IPS-NIHi11 (cell line): Measurements from ENCODE around the gene IL18BP.

Source experiments
- DNase-seq: peaks from one replicate; pipeline ENCODE4 v3.0.0; 2012; ENCODE audit warnings: mixed read lengths, low spot score

The IL18BP gene

GRCh38 chr11:71996946-71997345, 1.8 kb upstream of the IL18BP start:
- no peak for DNase-seq

- DNase-seq: no peak
Measured at GRCh38 chr11:71997594-71997993, 1.1 kb upstream of the IL18BP start.

- DNase-seq: no peak
Measured at GRCh38 chr11:71998061-71998460, 648 bp upstream of the IL18BP start.

- no peak for DNase-seq
Measured at GRCh38 chr11:71999362-71999761, 653 bp downstream of the IL18BP start.

GRCh38 chr11:71999798-72000197, 1.1 kb downstream of the IL18BP start:
- no peak for DNase-seq

- no peak for DNase-seq
Measured at GRCh38 chr11:72000202-72000867, 1.6 kb downstream of the IL18BP start.

- no peak for DNase-seq
Measured at GRCh38 chr11:72001285-72001684, 2.6 kb downstream of the IL18BP start.

DNA sequence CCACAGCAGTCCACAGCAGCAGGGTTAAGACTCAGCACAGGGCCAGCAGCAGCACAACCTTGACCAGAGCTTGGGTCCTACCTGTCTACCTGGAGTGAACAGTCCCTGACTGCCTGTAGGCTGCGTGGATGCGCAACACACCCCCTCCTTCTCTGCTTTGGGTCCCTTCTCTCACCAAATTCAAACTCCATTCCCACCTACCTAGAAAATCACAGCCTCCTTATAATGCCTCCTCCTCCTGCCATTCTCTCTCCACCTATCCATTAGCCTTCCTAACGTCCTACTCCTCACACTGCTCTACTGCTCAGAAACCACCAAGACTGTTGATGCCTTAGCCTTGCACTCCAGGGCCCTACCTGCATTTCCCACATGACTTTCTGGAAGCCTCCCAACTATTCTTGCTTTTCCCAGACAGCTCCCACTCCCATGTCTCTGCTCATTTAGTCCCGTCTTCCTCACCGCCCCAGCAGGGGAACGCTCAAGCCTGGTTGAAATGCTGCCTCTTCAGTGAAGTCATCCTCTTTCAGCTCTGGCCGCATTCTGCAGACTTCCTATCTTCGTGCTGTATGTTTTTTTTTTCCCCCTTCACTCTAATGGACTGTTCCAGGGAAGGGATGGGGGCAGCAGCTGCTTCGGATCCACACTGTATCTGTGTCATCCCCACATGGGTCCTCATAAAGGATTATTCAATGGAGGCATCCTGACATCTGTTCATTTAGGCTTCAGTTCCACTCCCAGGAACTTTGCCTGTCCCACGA, 3.3 kb downstream of the IL18BP start:
- no peak for DNase-seq

GRCh38 chr11:72002841-72003775, 4.4 kb downstream of the IL18BP start:
- DNase-seq: no peak

GRCh38 chr11:72003776-72004171, 5.1 kb downstream of the IL18BP start:
- DNase-seq: no peak

- DNase-seq: peak; percentile 35
Measured at GRCh38 chr11:72004515-72005346, 6.0 kb downstream of the IL18BP start.

GRCh38 chr11:72005347-72006260, 6.9 kb downstream of the IL18BP start:
- DNase-seq: no peak

DNA sequence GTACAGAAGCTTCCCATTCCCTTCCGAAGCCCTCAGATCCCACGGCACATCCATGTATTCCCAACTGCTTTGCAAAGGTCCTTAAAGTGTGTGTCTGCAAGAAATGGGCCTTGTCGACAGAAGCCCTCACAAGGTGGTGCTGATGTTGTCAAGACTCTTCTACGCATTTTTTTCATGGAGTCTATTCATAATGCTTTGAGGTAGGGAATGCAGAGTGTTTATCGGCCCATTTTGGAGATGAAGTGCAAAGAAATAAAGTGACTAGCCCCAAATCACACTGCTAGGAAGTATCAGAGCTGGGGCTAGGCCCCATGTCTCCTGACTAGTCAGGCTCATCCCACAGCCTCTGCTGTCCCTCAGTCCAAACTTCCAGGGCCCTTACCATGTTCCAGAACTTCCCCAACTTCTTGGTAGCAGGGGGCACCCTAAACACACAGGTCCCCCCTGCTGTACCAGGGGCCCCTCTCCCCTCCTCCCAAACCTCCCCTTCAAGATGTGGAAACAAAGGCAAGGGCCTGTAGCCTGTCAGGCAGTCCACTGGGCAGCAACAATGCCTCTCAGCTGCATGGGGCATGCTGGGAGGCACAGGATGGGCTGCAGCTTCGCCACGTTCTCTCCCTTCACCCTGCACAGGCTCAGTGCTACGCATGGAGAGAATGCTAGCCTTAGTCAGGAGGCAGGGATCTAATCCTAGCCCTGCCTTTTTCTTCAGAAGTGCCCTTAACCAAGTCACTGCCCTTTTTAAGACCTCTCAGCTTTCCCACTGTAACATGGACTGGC, 7.8 kb downstream of the IL18BP start:
- no peak for DNase-seq

- no peak for DNase-seq
Measured at GRCh38 chr11:72007089-72007476, 8.4 kb downstream of the IL18BP start.

- DNase-seq: no peak
Measured at GRCh38 chr11:72007587-72007986, 8.9 kb downstream of the IL18BP start.

DNA sequence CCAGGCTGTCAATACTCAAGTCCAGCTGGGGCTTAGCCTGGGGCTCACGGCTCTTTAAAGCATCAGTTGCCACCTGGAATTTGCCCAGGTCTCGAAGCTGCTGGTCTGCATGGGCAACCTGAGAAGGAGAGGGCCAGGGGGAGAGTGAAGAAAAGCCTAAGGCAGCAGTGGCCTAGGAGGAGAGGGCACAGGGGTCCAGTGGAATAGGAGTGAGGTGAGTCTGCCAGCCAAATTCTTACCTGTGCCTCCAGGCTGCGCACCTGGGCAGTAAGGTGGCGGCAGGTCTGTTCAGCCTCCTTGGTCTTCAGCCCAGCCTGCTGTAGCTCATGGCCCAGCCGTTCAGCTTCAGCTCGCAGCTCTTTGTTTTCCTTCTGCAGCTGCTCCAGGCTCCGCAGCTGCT, 10.0 kb downstream of the IL18BP start:
- DNase-seq: no peak

- DNase-seq: no peak
Measured at GRCh38 chr11:72009156-72009555, 10.4 kb downstream of the IL18BP start.

DNA sequence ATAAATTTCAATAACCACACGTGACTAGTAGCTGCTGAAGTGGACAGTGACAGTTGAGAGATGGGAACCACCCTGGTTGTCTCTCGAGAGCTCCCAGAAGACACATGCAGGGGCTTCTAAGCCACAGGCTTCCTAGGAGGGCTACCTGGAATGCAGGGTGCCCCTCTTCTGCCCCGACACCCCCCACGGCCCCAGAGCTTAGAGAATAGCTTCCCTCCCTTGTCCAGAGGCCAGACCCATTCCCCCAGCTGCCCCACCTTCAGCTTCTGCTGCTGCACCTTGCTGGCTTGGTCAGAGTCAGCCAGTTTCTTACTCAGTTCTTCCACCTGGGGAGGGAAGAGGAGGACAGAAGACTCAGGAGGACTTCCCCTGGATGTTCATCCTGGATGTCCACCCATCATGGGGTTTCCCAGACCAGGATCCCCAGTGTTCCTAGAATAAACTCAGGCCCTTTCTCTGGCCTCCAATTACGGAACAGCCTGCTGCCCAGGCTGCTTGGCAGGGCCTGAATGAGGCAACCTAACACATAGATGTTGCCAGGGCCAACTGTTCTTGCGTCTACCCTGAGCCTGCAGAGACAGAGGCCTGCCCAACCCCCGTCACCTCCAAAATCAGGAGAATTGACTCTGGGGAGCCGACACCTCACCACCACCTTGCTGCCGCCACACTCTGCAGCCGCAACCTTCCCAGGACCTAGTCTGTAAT, 12.0 kb downstream of the IL18BP start:
- DNase-seq: no peak

GRCh38 chr11:72012091-72012630, 13.5 kb downstream of the IL18BP start:
- DNase-seq: no peak
